PFSK-1 (cell line): ENCODE results near the gene GPD2.

ENCODE experiments used
- FOXP2 ChIP-seq: optimal IDR thresholded peaks from 2 replicates; pipeline ENCODE3; 2011; ENCODE audit warnings: borderline replicate concordance, control low read depth, inconsistent platforms; ENCODE audit not compliant: insufficient read depth; ENCODE audit errors: extremely low read length, extremely low read depth
- POLR2AphosphoS5 ChIP-seq: IDR thresholded peaks from 2 replicates; pipeline ENCODE4 v1.6.1; 2012; ENCODE audit warnings: low read depth, mild to moderate bottlenecking, control low read depth, low read length, moderate library complexity
- SIN3A ChIP-seq: IDR thresholded peaks from 2 replicates; pipeline ENCODE4 v1.6.1; 2012; ENCODE audit warnings: mild to moderate bottlenecking, low read length, moderate library complexity, borderline replicate concordance; ENCODE audit not compliant: insufficient read depth
- TAF1 ChIP-seq: IDR thresholded peaks from 2 replicates; pipeline ENCODE4 v1.6.1; 2012; ENCODE audit warnings: low read length, control low read depth, borderline replicate concordance; ENCODE audit not compliant: insufficient read depth
- TF ChIP-seq, protein P1 (sequence below), 2 experiments: IDR thresholded peaks; 2 replicates each; pipeline versions ENCODE4 v1.6.1 to v1.8.0; 2011 to 2012; ENCODE audit warnings: low read depth in 2 of 2, low read length in 2 of 2, control low read depth in 1 of 2, inconsistent platforms in 1 of 2, mild to moderate bottlenecking in 1 of 2, moderate library complexity in 1 of 2; ENCODE audit not compliant: insufficient read depth in 1 of 2

Gene GPD2

DNA sequence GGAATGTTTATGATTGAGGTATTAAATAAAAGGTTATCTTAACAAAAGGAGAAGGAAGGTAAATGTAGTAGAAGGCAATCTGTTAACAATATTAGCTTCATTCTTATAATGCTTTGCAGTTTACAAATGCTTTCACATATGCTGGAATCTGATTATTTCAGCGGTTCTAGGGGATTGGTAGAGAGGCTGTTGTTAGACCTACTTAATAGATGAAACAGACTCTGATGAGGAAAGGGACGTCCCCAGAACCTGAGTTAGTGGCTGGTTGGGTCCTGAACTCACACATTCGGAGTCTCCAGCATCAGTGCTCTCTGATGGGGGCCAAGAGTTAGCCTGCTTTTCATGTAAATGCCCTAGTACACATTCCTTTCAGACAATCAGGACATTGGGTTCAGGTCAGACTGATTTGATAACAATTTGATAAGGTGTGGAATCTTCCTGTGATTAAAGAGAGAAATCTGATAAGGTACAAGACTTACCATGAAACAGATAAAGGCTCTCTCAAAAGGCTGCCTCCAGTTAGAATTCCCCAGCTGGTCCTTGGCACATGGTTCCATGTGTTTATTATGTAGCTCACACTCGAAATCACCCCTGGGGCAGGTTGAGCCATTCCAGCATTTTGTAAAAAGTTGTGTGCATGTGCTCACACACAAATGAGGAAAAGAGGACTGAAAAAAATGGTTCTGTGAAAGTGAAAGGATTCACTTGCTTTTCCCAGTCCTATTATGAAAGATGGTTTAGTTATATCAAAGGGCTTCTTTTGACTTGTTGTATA lies 103.1 kb downstream of the GPD2 start:
- TF ChIP-seq SIN3A (no peak), FOXP2 (no peak), POLR2AphosphoS5 (no peak), TAF1 (no peak)
- TF ChIP-seq, protein P1, sequence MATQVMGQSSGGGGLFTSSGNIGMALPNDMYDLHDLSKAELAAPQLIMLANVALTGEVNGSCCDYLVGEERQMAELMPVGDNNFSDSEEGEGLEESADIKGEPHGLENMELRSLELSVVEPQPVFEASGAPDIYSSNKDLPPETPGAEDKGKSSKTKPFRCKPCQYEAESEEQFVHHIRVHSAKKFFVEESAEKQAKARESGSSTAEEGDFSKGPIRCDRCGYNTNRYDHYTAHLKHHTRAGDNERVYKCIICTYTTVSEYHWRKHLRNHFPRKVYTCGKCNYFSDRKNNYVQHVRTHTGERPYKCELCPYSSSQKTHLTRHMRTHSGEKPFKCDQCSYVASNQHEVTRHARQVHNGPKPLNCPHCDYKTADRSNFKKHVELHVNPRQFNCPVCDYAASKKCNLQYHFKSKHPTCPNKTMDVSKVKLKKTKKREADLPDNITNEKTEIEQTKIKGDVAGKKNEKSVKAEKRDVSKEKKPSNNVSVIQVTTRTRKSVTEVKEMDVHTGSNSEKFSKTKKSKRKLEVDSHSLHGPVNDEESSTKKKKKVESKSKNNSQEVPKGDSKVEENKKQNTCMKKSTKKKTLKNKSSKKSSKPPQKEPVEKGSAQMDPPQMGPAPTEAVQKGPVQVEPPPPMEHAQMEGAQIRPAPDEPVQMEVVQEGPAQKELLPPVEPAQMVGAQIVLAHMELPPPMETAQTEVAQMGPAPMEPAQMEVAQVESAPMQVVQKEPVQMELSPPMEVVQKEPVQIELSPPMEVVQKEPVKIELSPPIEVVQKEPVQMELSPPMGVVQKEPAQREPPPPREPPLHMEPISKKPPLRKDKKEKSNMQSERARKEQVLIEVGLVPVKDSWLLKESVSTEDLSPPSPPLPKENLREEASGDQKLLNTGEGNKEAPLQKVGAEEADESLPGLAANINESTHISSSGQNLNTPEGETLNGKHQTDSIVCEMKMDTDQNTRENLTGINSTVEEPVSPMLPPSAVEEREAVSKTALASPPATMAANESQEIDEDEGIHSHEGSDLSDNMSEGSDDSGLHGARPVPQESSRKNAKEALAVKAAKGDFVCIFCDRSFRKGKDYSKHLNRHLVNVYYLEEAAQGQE (IDR thresholded peaks at IDR 0.05; ENCODE audit: insufficient read depth in 1 of 2, low read depth in 2 of 2, low read length in 2 of 2), result no peak

DNA sequence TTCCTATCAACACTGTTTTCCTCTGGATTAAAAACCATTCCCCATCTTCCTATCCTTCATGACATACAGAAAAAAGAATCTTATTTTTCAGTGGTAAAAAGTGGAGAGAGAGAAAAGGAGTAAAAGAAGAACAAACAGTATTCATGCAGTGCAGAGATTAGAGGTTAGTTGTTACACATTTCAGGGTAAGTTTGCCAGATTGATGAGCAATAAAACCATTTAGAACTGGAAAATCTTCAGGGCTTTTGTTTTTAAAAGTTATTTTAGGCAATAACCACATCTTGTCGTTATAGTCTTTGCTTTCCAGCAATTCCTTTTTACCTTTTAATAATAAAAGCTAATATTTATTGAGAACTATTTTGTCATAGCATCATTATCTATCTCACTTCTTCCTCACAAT lies 104.5 kb downstream of the GPD2 start:
- TF ChIP-seq POLR2AphosphoS5, result no peak
- TF ChIP-seq FOXP2, result no peak
- TF ChIP-seq, protein P1 (IDR thresholded peaks at IDR 0.05; ENCODE audit: insufficient read depth in 1 of 2, low read depth in 2 of 2, low read length in 2 of 2), result no peak
- no peak for TF ChIP-seq SIN3A
- TF ChIP-seq TAF1, result no peak

DNA sequence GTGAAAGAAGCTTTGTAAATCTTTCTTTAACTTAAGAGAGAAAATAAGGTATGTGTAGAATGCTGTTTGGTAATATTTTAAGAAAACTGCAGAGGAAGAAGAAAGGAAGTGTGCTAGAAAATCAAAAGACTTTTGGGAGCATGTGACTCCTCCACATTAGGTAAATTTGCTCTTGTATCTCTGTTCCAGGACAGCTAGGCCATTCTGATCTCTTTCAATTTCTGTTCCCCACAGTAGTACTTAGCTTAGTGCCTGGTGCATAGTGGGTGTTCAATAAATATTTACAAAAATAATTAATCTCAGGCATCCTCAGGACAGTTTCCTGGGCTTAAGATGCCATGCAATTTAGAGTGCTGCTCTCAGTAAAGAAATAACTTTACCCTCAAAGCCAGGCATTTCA lies 105.0 kb downstream of the GPD2 start:
- no peak for TF ChIP-seq TAF1
- TF ChIP-seq, protein P1 (IDR thresholded peaks at IDR 0.05; ENCODE audit: insufficient read depth in 1 of 2, low read depth in 2 of 2, low read length in 2 of 2), result no peak
- TF ChIP-seq SIN3A, result no peak
- TF ChIP-seq FOXP2, result no peak
- no peak for TF ChIP-seq POLR2AphosphoS5

DNA sequence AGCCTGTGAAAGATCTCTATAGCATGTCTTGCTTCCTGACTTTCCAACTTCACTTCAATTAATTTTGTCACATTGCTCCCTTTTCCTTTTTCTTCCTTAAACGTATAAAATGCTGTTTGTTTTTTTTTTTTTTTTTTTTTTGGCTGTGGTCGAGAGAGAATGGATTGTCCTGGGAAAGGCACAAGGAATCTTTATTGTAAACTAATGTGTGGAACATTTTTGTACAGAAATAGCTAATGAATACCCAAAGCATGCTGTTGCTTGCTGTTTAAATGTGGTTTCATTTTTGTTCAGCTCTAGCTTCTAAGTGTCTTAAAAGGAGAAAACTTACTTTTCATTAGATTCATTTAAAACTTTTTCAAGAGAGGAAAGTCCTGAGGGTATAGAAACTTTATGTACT lies 105.5 kb downstream of the GPD2 start:
- TF ChIP-seq, protein P1 (IDR thresholded peaks at IDR 0.05; ENCODE audit: insufficient read depth in 1 of 2, low read depth in 2 of 2, low read length in 2 of 2), result no peak
- TF ChIP-seq POLR2AphosphoS5, result no peak
- TF ChIP-seq TAF1, result no peak
- TF ChIP-seq SIN3A, result no peak
- no peak for TF ChIP-seq FOXP2

DNA sequence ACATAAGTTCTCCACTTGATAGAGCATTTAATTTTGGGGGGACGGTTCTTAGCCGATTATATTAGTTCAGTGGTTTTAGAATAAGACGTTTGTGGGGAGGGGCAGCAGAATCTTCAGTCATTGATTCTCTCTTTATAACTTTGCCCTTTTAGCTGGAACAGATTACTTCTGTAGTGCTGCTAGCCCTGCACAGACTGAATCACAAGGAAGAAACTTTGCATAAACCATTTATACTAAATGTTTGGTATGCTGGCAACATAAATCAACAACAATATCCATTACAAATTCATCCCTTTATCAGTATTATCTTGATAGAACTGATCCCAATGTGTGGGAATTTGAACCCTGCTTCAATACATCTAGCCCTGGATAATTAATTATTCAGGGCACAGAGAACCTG lies 112.2 kb downstream of the GPD2 start:
- TF ChIP-seq, protein P1 (IDR thresholded peaks at IDR 0.05; ENCODE audit: insufficient read depth in 1 of 2, low read depth in 2 of 2, low read length in 2 of 2), result no peak
- TF ChIP-seq TAF1, result no peak
- no peak for TF ChIP-seq POLR2AphosphoS5
- no peak for TF ChIP-seq SIN3A
- no peak for TF ChIP-seq FOXP2
